Activated B cell treated with CpG ODN at 0.5 μM for 24 hours (primary cell): ENCODE data around the gene GLRA1. TPM values are rescaled to one million over a fixed set of nuclear protein-coding genes. Genes with fewer than 3 reads are reported as not detected.

Experiments used
- ATAC-seq: fragments of 200-7000 bp; cut with Tn5 transposase; one replicate; pipeline ENCODE4 v1.10.0; 2021; ENCODE audit warnings: low read depth, mild to moderate bottlenecking, moderate library complexity
- CTCF ChIA-PET: fragments of 350-600 bp; sonication (Branson Sonifier 250); formaldehyde crosslinking; loops from one replicate; lab custom pipeline; 2021; ENCODE audit warnings: antibody characterized with exemption; lab: Charles Lee
- POLR2A ChIA-PET: fragments of 350-600 bp; sonication (Branson Sonifier 250); formaldehyde crosslinking; loops from one replicate; lab custom pipeline; 2021; ENCODE audit warnings: antibody characterized with exemption; lab: Charles Lee
- DNase-seq: peaks from one replicate; pipeline ENCODE4 v3.0.0; 2022
- H3K27ac Mint-ChIP-seq: one replicate; pipeline ENCODE4 v1.8.0; 2020; ENCODE audit warnings: mixed read lengths
- H3K27me3 Mint-ChIP-seq: one replicate; pipeline ENCODE4 v1.8.0; 2021; ENCODE audit warnings: mixed read lengths
- H3K36me3 Mint-ChIP-seq: one replicate; pipeline ENCODE4 v1.8.0; 2021; ENCODE audit warnings: low read depth, mixed read lengths
- H3K4me1 Mint-ChIP-seq: one replicate; pipeline ENCODE4 v1.8.0; 2021; ENCODE audit warnings: mixed read lengths
- H3K4me3 Mint-ChIP-seq: one replicate; pipeline ENCODE4 v1.8.0; 2020; ENCODE audit warnings: mild to moderate bottlenecking, mixed read lengths
- H3K9me3 Mint-ChIP-seq: one replicate; pipeline ENCODE4 v1.8.0; 2020; ENCODE audit warnings: mixed read lengths
- CTCF ChIP-seq: fragments of 200-600 bp; IDR thresholded peaks from one replicate; pipeline ENCODE4 v1.8.0; 2022; ENCODE audit warnings: antibody characterized with exemption, mild to moderate bottlenecking
- intact Hi-C: fragments of 100-400 bp; cut with micrococcal nuclease; formaldehyde crosslinking; loops from one replicate; pipeline ENCODE4 v1.15.1; 2024
- total RNA-seq: library from RNA; stranded (reverse); gene quantifications from 2 replicates; pipeline ENCODE4 v1.2.3, GENCODE V29; 2022

Gene GLRA1
- total RNA-seq, 1 donor from 2014 or later: not detected

- Mint-ChIP-seq H3K9me3 (peaks cover 9% of the 10 kb centered on the region), H3K4me3 (no peak overlapping the region), H3K4me1 (no peaks in the 10 kb centered on the region), H3K36me3 (no peaks in the 10 kb centered on the region), H3K27ac (no peak overlapping the region), H3K27me3 (no peaks in the 10 kb centered on the region)
- ATAC-seq: no peak
- no peak for DNase-seq
- ChIA-PET POLR2A (no interaction called here), CTCF (interaction anchor here (1.6 kb wide), 1 partner anchor 9 kb away, joined by 3 read pairs; no protein-coding TSS in a partner anchor)
- intact Hi-C loops: no loop called here
- TF ChIP-seq CTCF: no peak
Measured at GRCh38 chr5:151937851-151938250, 13.2 kb upstream of the GLRA1 start.

GRCh38 chr5:151935135-151935695 lies 10.6 kb upstream of the GLRA1 start:
- Mint-ChIP-seq H3K36me3 (no peaks in the 10 kb centered on the region), H3K27ac (no peak overlapping the region), H3K4me1 (no peaks in the 10 kb centered on the region), H3K9me3 (peaks cover 21% of the 10 kb centered on the region), H3K4me3 (no peak overlapping the region), H3K27me3 (no peaks in the 10 kb centered on the region)
- ATAC-seq (no peak), DNase-seq (no peak)
- intact Hi-C loops: no loop called here
- ChIA-PET CTCF (interaction anchor here (0.7 kb wide), 1 partner anchor 208 kb away, joined by 3 read pairs; no protein-coding TSS in a partner anchor), POLR2A (no interaction called here)
- no peak for TF ChIP-seq CTCF

- POLR2A ChIA-PET: no interaction called here
- peaks cover 24% of the 10 kb centered on the region for H3K9me3 Mint-ChIP-seq
- H3K36me3 Mint-ChIP-seq: no peaks in the 10 kb centered on the region
- DNase-seq (no peak), ATAC-seq (no peak)
- H3K4me1 Mint-ChIP-seq: no peaks in the 10 kb centered on the region
- no peak overlapping the region for H3K4me3 Mint-ChIP-seq
- TF ChIP-seq CTCF: no peak
- no peak overlapping the region for H3K27ac Mint-ChIP-seq
- CTCF ChIA-PET: no interaction called here
- intact Hi-C loops: no loop called here
- H3K27me3 Mint-ChIP-seq: peaks cover 12% of the 10 kb centered on the region
Measured at GRCh38 chr5:151931260-151931659, 6.6 kb upstream of the GLRA1 start.

- ATAC-seq: no peak
- peaks cover 37% of the 10 kb centered on the region for H3K27me3 Mint-ChIP-seq
Measured at GRCh38 chr5:151926188-151926587, 1.5 kb upstream of the GLRA1 start.

GRCh38 chr5:151925340-151925739 lies 689 bp upstream of the GLRA1 start:
- Mint-ChIP-seq H3K27ac (no peak overlapping the region), H3K9me3 (peaks cover 9% of the 10 kb centered on the region), H3K36me3 (no peaks in the 10 kb centered on the region), H3K4me1 (no peaks in the 10 kb centered on the region), H3K4me3 (no peak overlapping the region), H3K27me3 (peaks cover 37% of the 10 kb centered on the region)
- ChIA-PET POLR2A (no interaction called here), CTCF (no interaction called here)
- intact Hi-C loops: no loop called here
- DNase-seq: no peak
- no peak for TF ChIP-seq CTCF
- ATAC-seq: no peak

More at GRCh38 chr5:151926188-151926587, 1.5 kb upstream of the GLRA1 start:
- no peak for TF ChIP-seq CTCF
- Mint-ChIP-seq H3K9me3 (peaks cover 12% of the 10 kb centered on the region), H3K4me3 (no peak overlapping the region), H3K27ac (no peak overlapping the region), H3K4me1 (no peaks in the 10 kb centered on the region), H3K36me3 (no peaks in the 10 kb centered on the region)
- CTCF ChIA-PET: no interaction called here
- intact Hi-C loops: no loop called here
- no peak for DNase-seq
- POLR2A ChIA-PET: no interaction called here
